HL-60/S4 treated with phorbol 12-myristate 13-acetate at 8.2 ng/mL for 4 days and 3 days (cell line): ENCODE measurements around the gene MAPK13.
"Not testable (repeated sequence)": the region's sequence is repeated elsewhere in the genome, so short reads cannot be mapped to it uniquely, and the experiment has no call there.

Experiments used
- in situ Hi-C: fragments of 300-500 bp; cut with MboI; formaldehyde crosslinking; loops from 2 replicates; pipeline ENCODE4 v1.15.0; 2022; ENCODE audit warnings: low sequenced_read_pairs

The MAPK13 gene

GRCh38 chr6:36126553-36127458, 3.5 kb upstream of the MAPK13 start:
- in situ Hi-C loops = no loop called here

- in situ Hi-C loops = no loop called here
Observed at GRCh38 chr6:36127462-36128016, 2.8 kb upstream of the MAPK13 start.

- in situ Hi-C loops = no loop called here
Observed at GRCh38 chr6:36128073-36128472, 2.2 kb upstream of the MAPK13 start.

GRCh38 chr6:36128793-36129192, 1.5 kb upstream of the MAPK13 start:
- in situ Hi-C loops = no loop called here

- in situ Hi-C loops = not testable (repeated sequence)
Observed at GRCh38 chr6:36129334-36129733, 979 bp upstream of the MAPK13 start.

GRCh38 chr6:36130667-36131510, 576 bp downstream of the MAPK13 start:
- in situ Hi-C loops = no loop called here

GRCh38 chr6:36131511-36132245, 1.4 kb downstream of the MAPK13 start:
- in situ Hi-C loops = no loop called here

- in situ Hi-C loops = no loop called here
Observed at GRCh38 chr6:36132246-36132895, 2.1 kb downstream of the MAPK13 start.

GRCh38 chr6:36133148-36133547, 2.8 kb downstream of the MAPK13 start:
- in situ Hi-C loops = no loop called here

GRCh38 chr6:36133912-36134311, 3.6 kb downstream of the MAPK13 start:
- in situ Hi-C loops = no loop called here

GRCh38 chr6:36135053-36135731, 4.9 kb downstream of the MAPK13 start:
- in situ Hi-C loops = no loop called here

- in situ Hi-C loops = no loop called here
Observed at GRCh38 chr6:36136034-36136433, 5.7 kb downstream of the MAPK13 start.

- in situ Hi-C loops = no loop called here
Observed at GRCh38 chr6:36136551-36136950, 6.2 kb downstream of the MAPK13 start.

GRCh38 chr6:36138667-36139066, 8.4 kb downstream of the MAPK13 start:
- in situ Hi-C loops = no loop called here

- in situ Hi-C loops = no loop called here
Observed at GRCh38 chr6:36139431-36139830, 9.1 kb downstream of the MAPK13 start.

- in situ Hi-C loops = no loop called here
Observed at GRCh38 chr6:36139991-36140710, 9.8 kb downstream of the MAPK13 start.

GRCh38 chr6:36141091-36141490, 10.8 kb downstream of the MAPK13 start:
- in situ Hi-C loops = no loop called here

GRCh38 chr6:36141961-36142360, 11.6 kb downstream of the MAPK13 start:
- in situ Hi-C loops = no loop called here
